Coronary artery (tissue), 2 donors: Measurements from ENCODE around the gene TMEM154.
A peak's percentile ranks its signal among the peaks of the same experiment; 100 is the strongest.

Experiments
- DNase-seq: peaks from one replicate; pipeline ENCODE4 v3.0.0-alpha.2; 2017; ENCODE audit warnings: low spot score
- H3K27ac ChIP-seq, 2 donors: fragments of 200-600 bp; sonication (generic); one replicate each; pipeline ENCODE4 v1.5.1; 2016 to 2019
- H3K4me3 ChIP-seq: fragments of 200-600 bp; sonication (generic); 2 replicates; pipeline ENCODE4 v1.5.1; 2016; ENCODE audit warnings: mild to moderate bottlenecking, moderate library complexity
- TF ChIP-seq, protein P1 (sequence below): fragments of 200-600 bp; sonication (generic); IDR thresholded peaks from one replicate; pipeline ENCODE4 v1.5.1; 2019; ENCODE audit warnings: antibody characterized with exemption

The TMEM154 gene, protein sequence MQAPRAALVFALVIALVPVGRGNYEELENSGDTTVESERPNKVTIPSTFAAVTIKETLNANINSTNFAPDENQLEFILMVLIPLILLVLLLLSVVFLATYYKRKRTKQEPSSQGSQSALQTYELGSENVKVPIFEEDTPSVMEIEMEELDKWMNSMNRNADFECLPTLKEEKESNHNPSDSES

DNA sequence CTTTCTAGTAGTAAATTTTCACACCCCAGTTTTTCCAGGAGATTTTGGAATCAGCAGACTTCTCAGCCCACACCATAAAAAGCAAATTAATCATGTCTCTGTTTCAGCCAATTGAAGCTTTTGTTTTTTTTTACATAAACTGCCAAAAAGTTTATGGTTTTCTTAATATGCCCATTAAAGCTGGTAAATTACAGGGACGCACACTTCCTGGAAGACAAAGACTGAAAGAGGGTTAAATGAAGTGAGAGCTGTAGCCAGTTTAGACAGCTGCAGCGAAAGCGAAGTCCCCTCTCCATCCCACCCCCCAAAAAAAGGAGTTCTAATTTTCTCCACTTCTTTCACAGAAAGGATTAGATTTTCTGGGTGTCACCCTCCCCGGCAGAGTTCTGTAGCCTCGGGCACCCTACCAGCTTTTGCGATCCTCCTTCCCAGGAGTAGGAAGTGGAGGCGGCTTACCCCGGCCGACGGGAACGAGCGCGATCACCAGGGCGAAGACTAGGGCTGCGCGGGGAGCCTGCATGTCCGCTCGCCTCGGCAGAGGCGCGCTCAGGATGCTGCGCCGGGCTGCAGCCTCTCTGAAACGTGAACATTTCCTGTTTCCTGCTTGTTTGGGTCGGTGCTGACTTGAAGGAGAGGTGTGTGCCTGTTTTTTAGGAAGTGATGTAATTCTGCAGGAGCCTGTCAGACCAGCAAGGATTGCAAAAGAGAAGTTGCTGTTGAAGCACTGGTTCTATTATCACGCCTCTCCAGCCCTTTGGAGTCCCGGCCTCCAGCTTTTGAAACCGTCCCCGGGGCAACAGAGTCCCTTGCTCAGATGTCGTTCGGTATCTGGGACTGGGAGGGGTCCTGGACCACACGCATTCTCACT lies at the start of gene TMEM154:
TSS of gene TMEM154 (minus strand) at position 584 of the 868 bp plus-strand sequence. CDS start at position 520, 64 bp downstream.
- Histone ChIP-seq H3K27ac (peak within 1 kb of the TSS in 1 of 2 donors; percentile 15), H3K4me3 (peak within 1 kb of the TSS; percentile 69)
- TF ChIP-seq, protein P1, sequence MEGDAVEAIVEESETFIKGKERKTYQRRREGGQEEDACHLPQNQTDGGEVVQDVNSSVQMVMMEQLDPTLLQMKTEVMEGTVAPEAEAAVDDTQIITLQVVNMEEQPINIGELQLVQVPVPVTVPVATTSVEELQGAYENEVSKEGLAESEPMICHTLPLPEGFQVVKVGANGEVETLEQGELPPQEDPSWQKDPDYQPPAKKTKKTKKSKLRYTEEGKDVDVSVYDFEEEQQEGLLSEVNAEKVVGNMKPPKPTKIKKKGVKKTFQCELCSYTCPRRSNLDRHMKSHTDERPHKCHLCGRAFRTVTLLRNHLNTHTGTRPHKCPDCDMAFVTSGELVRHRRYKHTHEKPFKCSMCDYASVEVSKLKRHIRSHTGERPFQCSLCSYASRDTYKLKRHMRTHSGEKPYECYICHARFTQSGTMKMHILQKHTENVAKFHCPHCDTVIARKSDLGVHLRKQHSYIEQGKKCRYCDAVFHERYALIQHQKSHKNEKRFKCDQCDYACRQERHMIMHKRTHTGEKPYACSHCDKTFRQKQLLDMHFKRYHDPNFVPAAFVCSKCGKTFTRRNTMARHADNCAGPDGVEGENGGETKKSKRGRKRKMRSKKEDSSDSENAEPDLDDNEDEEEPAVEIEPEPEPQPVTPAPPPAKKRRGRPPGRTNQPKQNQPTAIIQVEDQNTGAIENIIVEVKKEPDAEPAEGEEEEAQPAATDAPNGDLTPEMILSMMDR: no peak
- DNase-seq: no peak

DNA sequence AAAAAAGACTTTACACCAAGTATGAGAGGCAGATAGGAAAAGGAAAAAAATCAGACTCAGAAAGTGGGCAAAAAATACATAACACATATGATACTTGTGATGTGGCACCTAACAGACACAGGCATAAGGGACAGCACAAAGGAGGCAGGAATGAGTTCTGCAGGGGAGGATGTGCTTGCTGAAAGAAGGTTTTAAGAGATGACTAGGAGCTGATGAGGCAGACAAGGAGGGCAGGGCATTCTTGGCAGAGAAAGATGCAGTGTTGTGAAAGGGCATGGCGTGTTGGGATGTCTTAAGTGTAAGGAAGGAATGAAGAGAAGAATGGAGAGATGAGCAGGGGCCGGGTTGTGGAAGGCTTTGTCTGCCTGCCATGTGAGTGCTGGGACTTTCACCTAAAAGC lies 49.7 kb upstream of the TMEM154 start:
- no peak for DNase-seq
- no peak overlapping the region for H3K27ac ChIP-seq
- no peak overlapping the region for H3K4me3 ChIP-seq
- TF ChIP-seq, protein P1: no peak

DNA sequence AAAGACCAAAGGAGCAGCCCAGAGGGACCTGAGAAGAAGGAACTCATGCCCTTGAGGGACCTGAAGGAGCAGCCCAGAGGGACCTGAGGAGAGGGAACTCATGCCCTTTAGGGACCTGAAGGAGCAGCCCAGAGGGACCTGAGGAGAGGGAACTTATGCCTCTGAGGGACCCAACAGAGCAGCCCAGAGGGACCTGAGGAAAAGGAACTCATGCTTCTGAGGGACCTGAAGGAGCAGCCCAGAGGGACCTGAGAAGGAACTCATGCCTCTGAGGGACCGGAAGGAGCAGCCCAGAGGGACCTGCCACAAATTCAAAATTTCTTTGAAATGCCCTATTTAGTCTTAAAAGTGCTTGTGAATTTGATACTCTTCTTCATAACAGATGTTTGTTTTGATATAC lies 48.5 kb upstream of the TMEM154 start:
- DNase-seq: no peak
- Histone ChIP-seq H3K4me3 (no peak overlapping the region), H3K27ac (no peak overlapping the region)
- TF ChIP-seq, protein P1: no peak

DNA sequence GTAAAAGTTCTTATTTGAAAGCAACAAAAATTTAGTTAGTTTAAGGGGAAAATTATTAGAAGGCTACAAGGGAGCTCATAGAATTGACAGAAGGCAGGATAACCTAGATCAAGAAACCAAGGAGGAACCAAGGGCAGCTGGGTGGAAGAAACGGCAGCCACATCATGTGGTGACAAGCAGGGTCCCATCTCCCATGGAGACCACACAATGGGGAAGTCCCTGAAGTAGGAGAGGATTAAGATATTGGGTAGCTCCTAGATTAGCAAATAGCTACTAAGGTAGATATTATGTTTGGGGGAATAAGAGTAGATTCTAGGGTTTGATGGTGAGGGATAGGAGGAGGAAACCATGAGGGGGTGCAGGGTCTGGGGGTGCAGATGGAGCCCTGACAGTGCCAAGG lies 48.0 kb upstream of the TMEM154 start:
- DNase-seq: no peak
- no peak overlapping the region for H3K27ac ChIP-seq
- H3K4me3 ChIP-seq: no peak overlapping the region
- TF ChIP-seq, protein P1: no peak

DNA sequence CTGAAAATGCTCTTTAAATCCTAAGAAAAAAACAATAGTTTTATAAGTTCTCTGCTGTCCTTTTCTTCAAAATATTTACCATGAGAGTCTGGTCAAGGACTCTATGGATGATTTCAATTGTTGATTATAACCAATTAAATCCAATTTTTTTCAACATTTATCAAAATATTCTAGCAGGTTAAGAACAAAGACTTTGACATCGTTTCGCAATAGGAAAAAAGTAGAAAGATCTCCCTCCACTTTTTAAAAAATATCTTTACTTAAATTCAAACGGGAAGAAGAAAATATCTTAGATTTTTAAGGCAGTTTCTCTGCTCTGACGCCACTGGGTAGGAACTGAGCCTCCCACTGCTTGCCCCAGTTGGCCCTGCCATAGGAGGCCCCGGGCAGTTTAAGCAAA lies 44.7 kb upstream of the TMEM154 start:
- Histone ChIP-seq H3K4me3 (no peak overlapping the region), H3K27ac (no peak overlapping the region)
- TF ChIP-seq, protein P1: no peak
- no peak for DNase-seq

DNA sequence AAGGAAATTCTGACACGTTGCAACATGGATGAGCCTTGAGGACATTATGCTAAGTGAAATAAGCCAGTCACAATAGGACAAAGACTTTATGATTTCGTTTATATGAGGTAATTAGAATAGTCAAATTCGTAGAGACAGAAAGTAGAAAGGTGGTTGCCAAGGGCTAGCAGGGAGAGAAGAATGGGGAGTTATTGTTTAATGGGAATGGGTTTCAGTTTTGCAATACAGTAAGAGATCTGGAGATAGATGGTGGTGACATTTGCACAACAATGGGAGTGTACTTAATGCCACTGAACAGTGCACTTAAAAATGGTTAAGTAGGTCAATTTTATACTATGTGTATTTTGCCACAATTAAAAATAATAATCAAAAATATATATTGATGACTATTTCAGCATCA lies 43.4 kb upstream of the TMEM154 start:
- no peak for DNase-seq
- TF ChIP-seq, protein P1: no peak
- no peak overlapping the region for H3K27ac ChIP-seq
- no peak overlapping the region for H3K4me3 ChIP-seq
